ENCODE measurements around the gene CCDC43. TPM values are rescaled to one million over a fixed set of nuclear protein-coding genes. Genes with fewer than 3 reads are reported as not detected.
A peak's percentile ranks its signal among the peaks of the same experiment; 100 is the strongest.
"Not testable (repeated sequence)": the region's sequence is repeated elsewhere in the genome, so short reads cannot be mapped to it uniquely, and the experiment has no call there.

Gene CCDC43
- total RNA-seq (10 to 100 TPM; 30.6 to 30.9 TPM), polyA plus RNA-seq (13.0 TPM)

DNA sequence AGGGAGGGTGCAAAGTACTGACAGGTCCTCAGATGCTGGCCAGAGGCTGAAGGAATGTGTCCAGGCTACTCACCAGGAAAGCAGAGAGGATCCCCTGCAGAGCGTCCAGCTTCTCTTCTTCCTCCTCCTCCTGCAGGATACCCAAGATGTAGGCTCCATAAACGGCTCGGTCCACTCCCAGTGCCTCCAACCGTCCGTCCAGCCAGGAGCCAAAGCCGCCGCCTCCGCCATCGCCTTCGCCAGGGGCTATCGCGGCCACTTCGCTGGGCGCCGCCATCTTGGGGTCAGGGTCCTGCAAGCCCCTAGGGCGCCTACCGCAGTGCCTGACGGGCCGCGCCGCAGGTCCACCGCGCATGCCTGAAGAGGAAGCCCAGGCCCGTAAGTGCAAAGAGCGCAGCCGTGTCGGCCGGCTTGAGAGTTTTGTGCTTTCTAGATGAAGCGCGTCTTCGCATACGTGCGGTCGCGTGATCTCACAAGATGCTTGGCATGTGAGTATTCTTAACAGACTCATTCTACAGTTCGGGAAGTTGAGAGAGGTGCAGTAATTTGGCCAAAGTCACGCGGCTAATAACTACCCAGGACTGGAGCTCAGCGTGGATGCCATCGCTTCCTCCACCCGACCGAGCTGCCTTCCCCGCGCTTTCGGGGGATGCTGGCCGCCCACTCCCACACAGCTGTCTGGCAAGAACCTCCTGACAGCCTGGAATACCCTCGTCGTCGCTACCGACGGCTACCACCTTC lies at the start of gene CCDC43:
Gene CCDC43, minus strand, starts transcription at position 300 of the 741 bp plus-strand sequence. Its CDS starts 23 bp downstream, at position 277.
- H3K4me1 Mint-ChIP-seq = peaks cover 26 to 49% (median 44%) of the 10 kb centered on the region in 3 donors
- no peaks in the 10 kb centered on the region for H3K9me3 Mint-ChIP-seq
- no peaks in the 10 kb centered on the region for H3K9me3 ChIP-seq (ENCODE audit: low read length)
- H3K36me3 Mint-ChIP-seq = peaks cover 0 to 26% (median 11%) of the 10 kb centered on the region in 3 donors
- CTCF ChIA-PET = interaction anchor here (1.0 to 2.1 kb wide), 2 partner anchors 19 to 24 kb away, joined by 4 to 7 read pairs; partner anchors contain the start of gene DBF4B
- H3K27ac ChIP-seq (ENCODE audit: low read depth, low read length) = peak within 1 kb of the TSS; percentile 72
- peaks cover 4% of the 10 kb centered on the region for H3K36me3 ChIP-seq (ENCODE audit: insufficient read depth, low read length)
- no peaks in the 10 kb centered on the region for H3K27me3 ChIP-seq (ENCODE audit: insufficient read depth, low read length, poor library complexity, severe bottlenecking)
- peak; percentile 85 to 94 (median 88) for DNase-seq
- H3K27ac Mint-ChIP-seq = peak within 1 kb of the TSS; percentile 90 to 99 (median 98)
- peak within 1 kb of the TSS; percentile 99 for H3K4me3 ChIP-seq (ENCODE audit: low read length)
- peaks cover 0 to 1% of the 10 kb centered on the region in 2 donors for H3K27me3 Mint-ChIP-seq
- peak within 1 kb of the TSS; percentile 92 to 99 (median 98) for H3K4me3 Mint-ChIP-seq
- H3K4me1 ChIP-seq (ENCODE audit: insufficient read depth, low read length) = peaks cover 16% of the 10 kb centered on the region
- POLR2A ChIA-PET = interaction anchor here (0.5 to 1.0 kb wide), 2 partner anchors 19 to 241 kb away, joined by 4 to 5 read pairs; partner anchors contain the start of gene DBF4B

DNA sequence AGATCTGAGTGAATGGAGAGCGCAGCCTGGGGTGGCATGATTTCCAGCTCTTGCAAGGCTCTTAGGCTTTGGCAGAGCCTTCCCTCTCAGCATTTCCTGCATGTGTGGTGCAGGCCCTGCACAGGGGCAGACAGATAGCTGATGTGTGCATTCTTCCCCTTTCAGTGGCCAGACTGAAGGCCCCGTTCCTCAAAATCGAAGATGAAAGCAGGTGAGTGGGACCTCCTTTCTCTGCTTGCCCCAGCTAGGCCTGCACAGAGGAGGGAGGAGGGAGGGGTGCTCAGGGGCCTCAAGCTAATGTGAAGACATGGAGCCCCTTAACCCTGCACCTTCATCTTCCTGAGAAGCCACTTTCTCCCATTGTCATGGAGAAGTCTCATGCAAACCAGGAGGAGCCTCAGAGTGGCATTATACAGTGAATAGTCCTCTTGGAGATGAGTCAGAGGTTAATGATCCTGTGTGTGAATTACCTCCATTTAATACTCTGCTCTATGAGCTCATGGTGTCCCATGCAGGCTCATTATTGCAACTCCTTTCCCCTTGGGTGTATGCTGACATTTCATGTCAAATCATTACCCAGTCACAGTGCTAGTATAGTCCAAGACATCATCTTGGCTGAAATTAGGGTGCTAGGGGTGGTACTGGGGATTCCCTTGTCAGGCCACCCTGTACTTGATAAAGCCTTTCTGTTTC lies 48.8 kb upstream of the CCDC43 start:
- H3K36me3 Mint-ChIP-seq = peaks cover 0 to 10% (median 5%) of the 10 kb centered on the region in 3 donors
- Histone ChIP-seq H3K9me3 (ENCODE audit: low read length) (no peaks in the 10 kb centered on the region), H3K27me3 (ENCODE audit: insufficient read depth, low read length, poor library complexity, severe bottlenecking) (no peaks in the 10 kb centered on the region), H3K4me1 (ENCODE audit: insufficient read depth, low read length) (no peaks in the 10 kb centered on the region), H3K27ac (ENCODE audit: low read depth, low read length) (no peak overlapping the region), H3K4me3 (ENCODE audit: low read length) (no peak overlapping the region), H3K36me3 (ENCODE audit: insufficient read depth, low read length) (no peaks in the 10 kb centered on the region)
- CTCF ChIA-PET = no interaction called here
- DNase-seq = no peak
- H3K27ac Mint-ChIP-seq = peak overlapping the region in 1 of 8 donors; percentile 43
- POLR2A ChIA-PET = no interaction called here
- H3K4me1 Mint-ChIP-seq = no peaks in the 10 kb centered on the region
- no peaks in the 10 kb centered on the region for H3K9me3 Mint-ChIP-seq
- H3K27me3 Mint-ChIP-seq = no peaks in the 10 kb centered on the region
- H3K4me3 Mint-ChIP-seq = no peak overlapping the region

DNA sequence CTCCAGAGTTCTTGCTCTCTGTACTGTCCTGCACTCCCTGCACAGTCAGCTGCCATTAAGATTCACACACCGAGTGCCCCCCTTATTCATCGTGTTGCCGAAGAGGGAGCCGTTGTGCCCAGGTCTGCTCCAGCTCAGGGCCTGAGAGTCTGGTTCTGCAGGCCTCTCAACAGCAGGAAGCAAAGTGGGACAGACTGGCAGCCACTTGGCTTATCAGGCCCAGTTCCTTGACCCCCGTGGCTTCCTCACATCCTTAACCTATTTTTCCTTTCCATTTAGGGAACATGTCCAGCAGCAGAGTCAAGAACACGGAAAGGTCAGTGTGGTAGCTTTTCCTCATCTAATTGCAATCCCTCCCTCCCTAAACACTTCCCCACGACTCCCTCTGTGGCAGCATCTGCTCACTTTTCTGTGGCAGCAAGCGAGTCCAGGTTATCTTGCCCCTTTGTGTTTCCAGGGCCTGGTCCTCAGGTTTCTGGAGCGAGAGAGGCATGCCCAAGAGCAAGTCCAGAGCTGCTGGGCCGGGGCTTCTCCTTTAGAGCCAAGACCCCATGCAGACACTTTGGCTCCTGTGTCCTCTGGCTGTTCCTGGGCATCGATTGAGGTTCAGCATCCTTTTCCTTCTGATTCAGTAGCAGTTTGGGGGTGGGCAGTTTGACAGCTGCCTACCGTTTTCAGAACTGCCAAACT lies 47.1 kb upstream of the CCDC43 start:
- H3K27ac Mint-ChIP-seq = peak overlapping the region in 1 of 8 donors; percentile 58
- Histone ChIP-seq H3K36me3 (ENCODE audit: insufficient read depth, low read length) (no peaks in the 10 kb centered on the region), H3K9me3 (ENCODE audit: low read length) (no peaks in the 10 kb centered on the region), H3K4me1 (ENCODE audit: insufficient read depth, low read length) (no peaks in the 10 kb centered on the region), H3K4me3 (ENCODE audit: low read length) (no peak overlapping the region), H3K27me3 (ENCODE audit: insufficient read depth, low read length, poor library complexity, severe bottlenecking) (no peaks in the 10 kb centered on the region), H3K27ac (ENCODE audit: low read depth, low read length) (no peak overlapping the region)
- CTCF ChIA-PET = no interaction called here
- H3K36me3 Mint-ChIP-seq = peaks cover 0 to 5% (median 5%) of the 10 kb centered on the region in 3 donors
- no peak overlapping the region for H3K4me3 Mint-ChIP-seq
- no peaks in the 10 kb centered on the region for H3K27me3 Mint-ChIP-seq
- no peaks in the 10 kb centered on the region for H3K9me3 Mint-ChIP-seq
- H3K4me1 Mint-ChIP-seq = no peaks in the 10 kb centered on the region
- no peak for DNase-seq
- POLR2A ChIA-PET = no interaction called here

- H3K36me3 ChIP-seq (ENCODE audit: insufficient read depth, low read length) = no peaks in the 10 kb centered on the region
- POLR2A ChIA-PET = no interaction called here
- H3K9me3 ChIP-seq (ENCODE audit: low read length) = no peaks in the 10 kb centered on the region
- Mint-ChIP-seq H3K4me3 (no peak overlapping the region), H3K36me3 (peaks cover 0 to 10% (median 3%) of the 10 kb centered on the region in 3 donors), H3K27me3 (no peaks in the 10 kb centered on the region), H3K9me3 (no peaks in the 10 kb centered on the region), H3K27ac (no peak overlapping the region), H3K4me1 (no peaks in the 10 kb centered on the region)
- no peak overlapping the region for H3K4me3 ChIP-seq (ENCODE audit: low read length)
- no peaks in the 10 kb centered on the region for H3K27me3 ChIP-seq (ENCODE audit: insufficient read depth, low read length, poor library complexity, severe bottlenecking)
- CTCF ChIA-PET = no interaction called here
- no peak overlapping the region for H3K27ac ChIP-seq (ENCODE audit: low read depth, low read length)
- no peaks in the 10 kb centered on the region for H3K4me1 ChIP-seq (ENCODE audit: insufficient read depth, low read length)
- DNase-seq = no peak
Measured at GRCh38 chr17:44734272-44734671, 44.7 kb upstream of the CCDC43 start.

DNA sequence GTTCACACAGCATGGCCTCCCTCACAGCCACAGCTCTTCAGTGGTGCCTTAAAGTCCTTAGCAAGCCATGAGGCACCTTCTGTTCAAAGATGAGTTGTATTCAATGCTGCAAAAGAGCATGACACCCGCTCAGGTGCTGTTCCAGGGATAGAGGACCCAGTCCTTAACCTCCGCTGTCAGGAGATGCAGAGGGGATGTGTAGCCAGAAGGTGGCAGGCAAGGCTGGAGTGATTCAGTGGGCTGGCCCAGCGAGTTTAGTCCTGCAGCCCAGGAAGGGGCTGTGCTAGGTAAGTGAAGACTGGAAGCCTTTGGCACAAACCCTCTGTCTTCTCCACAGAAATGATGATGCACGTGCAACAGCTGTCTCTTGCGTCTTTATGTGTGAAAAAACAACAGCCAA lies 44.2 kb upstream of the CCDC43 start:
- H3K27me3 ChIP-seq (ENCODE audit: insufficient read depth, low read length, poor library complexity, severe bottlenecking) = no peaks in the 10 kb centered on the region
- DNase-seq = no peak
- H3K36me3 Mint-ChIP-seq = peaks cover 0 to 10% (median 3%) of the 10 kb centered on the region in 3 donors
- H3K27me3 Mint-ChIP-seq = no peaks in the 10 kb centered on the region
- ChIA-PET CTCF (no interaction called here), POLR2A (no interaction called here)
- no peaks in the 10 kb centered on the region for H3K9me3 Mint-ChIP-seq
- H3K9me3 ChIP-seq (ENCODE audit: low read length) = no peaks in the 10 kb centered on the region
- H3K4me1 Mint-ChIP-seq = no peaks in the 10 kb centered on the region
- no peak overlapping the region for H3K4me3 Mint-ChIP-seq
- peak overlapping the region in 1 of 8 donors; percentile 33 for H3K27ac Mint-ChIP-seq
- no peaks in the 10 kb centered on the region for H3K4me1 ChIP-seq (ENCODE audit: insufficient read depth, low read length)
- H3K27ac ChIP-seq (ENCODE audit: low read depth, low read length) = no peak overlapping the region
- H3K4me3 ChIP-seq (ENCODE audit: low read length) = no peak overlapping the region
- no peaks in the 10 kb centered on the region for H3K36me3 ChIP-seq (ENCODE audit: insufficient read depth, low read length)

DNA sequence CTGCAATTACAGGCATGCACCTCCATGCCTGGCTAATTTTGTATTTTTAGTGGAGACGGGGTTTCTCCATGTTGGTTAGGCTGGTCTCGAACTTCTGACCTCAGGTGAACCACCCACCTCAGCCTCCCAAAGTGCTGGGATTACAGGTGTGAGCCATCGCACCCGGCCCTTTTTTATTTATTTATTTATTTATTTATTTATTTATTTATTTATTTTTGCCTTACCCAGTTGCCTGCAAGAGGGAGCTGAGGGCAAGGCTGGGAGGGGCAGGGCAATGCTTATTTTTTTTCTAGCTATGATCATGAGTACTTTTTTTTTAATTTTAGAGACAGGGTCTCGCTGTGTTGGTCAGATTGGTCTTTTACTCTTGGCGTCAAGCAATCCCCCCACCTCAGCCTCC lies 36.5 kb upstream of the CCDC43 start:
- H3K9me3 ChIP-seq (ENCODE audit: low read length); H3K4me1 ChIP-seq (ENCODE audit: insufficient read depth, low read length); H3K27me3 Mint-ChIP-seq; H3K27ac ChIP-seq (ENCODE audit: low read depth, low read length); POLR2A ChIA-PET; H3K4me3 Mint-ChIP-seq; H3K9me3 Mint-ChIP-seq; H3K4me1 Mint-ChIP-seq; DNase-seq; CTCF ChIA-PET; H3K4me3 ChIP-seq (ENCODE audit: low read length); H3K36me3 ChIP-seq (ENCODE audit: insufficient read depth, low read length); H3K27me3 ChIP-seq (ENCODE audit: insufficient read depth, low read length, poor library complexity, severe bottlenecking); H3K27ac Mint-ChIP-seq: not testable (repeated sequence)
- H3K36me3 Mint-ChIP-seq = peaks cover 0 to 23% (median 2%) of the 10 kb centered on the region in 3 donors

- Histone ChIP-seq H3K4me3 (ENCODE audit: low read length) (no peak overlapping the region), H3K27me3 (ENCODE audit: insufficient read depth, low read length, poor library complexity, severe bottlenecking) (no peaks in the 10 kb centered on the region), H3K36me3 (ENCODE audit: insufficient read depth, low read length) (no peaks in the 10 kb centered on the region), H3K27ac (ENCODE audit: low read depth, low read length) (no peak overlapping the region), H3K9me3 (ENCODE audit: low read length) (no peaks in the 10 kb centered on the region), H3K4me1 (ENCODE audit: insufficient read depth, low read length) (no peaks in the 10 kb centered on the region)
- Mint-ChIP-seq H3K27ac (no peak overlapping the region), H3K9me3 (no peaks in the 10 kb centered on the region), H3K4me3 (no peak overlapping the region), H3K4me1 (no peaks in the 10 kb centered on the region), H3K27me3 (no peaks in the 10 kb centered on the region), H3K36me3 (peaks cover 0 to 21% (median 2%) of the 10 kb centered on the region in 3 donors)
- ChIA-PET POLR2A (no interaction called here), CTCF (no interaction called here)
- DNase-seq = no peak
Measured at GRCh38 chr17:44722254-44722653, 32.7 kb upstream of the CCDC43 start.

DNA sequence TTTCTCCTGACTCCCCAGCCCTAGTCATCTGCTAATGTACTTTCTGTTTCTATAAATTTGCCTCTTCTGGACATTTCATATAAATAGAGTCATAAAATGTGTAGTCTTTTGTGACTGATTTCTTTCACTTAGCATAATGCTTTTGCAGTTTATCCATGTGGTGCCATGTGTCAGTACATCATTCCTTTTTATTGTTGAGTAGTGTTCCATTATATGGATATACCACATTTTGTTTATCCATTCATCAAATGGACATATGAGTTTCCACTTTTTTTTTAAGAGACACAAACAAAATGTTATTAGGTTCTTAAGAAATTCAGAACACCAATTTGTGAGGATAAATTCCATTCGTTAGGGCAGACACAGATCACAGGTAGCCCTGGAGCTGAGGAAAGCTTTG lies 29.9 kb upstream of the CCDC43 start:
- Mint-ChIP-seq H3K27me3 (peaks cover 0 to 1% of the 10 kb centered on the region in 2 donors), H3K36me3 (peaks cover 0 to 18% (median 5%) of the 10 kb centered on the region in 3 donors), H3K4me3 (no peak overlapping the region), H3K4me1 (no peaks in the 10 kb centered on the region), H3K27ac (no peak overlapping the region), H3K9me3 (no peaks in the 10 kb centered on the region)
- no peaks in the 10 kb centered on the region for H3K36me3 ChIP-seq (ENCODE audit: insufficient read depth, low read length)
- no peak for DNase-seq
- H3K27ac ChIP-seq (ENCODE audit: low read depth, low read length) = no peak overlapping the region
- ChIA-PET CTCF (no interaction called here), POLR2A (no interaction called here)
- no peaks in the 10 kb centered on the region for H3K4me1 ChIP-seq (ENCODE audit: insufficient read depth, low read length)
- H3K9me3 ChIP-seq (ENCODE audit: low read length) = no peaks in the 10 kb centered on the region
- no peak overlapping the region for H3K4me3 ChIP-seq (ENCODE audit: low read length)
- no peaks in the 10 kb centered on the region for H3K27me3 ChIP-seq (ENCODE audit: insufficient read depth, low read length, poor library complexity, severe bottlenecking)
